Esophagus squamous epithelium (tissue), 5 donors: ENCODE measurements around the gene GRP. TPM values are rescaled to one million over a fixed set of nuclear protein-coding genes. Genes with fewer than 3 reads are reported as not detected.

ENCODE experiments used
- DNase-seq: peaks from one replicate; lab custom pipeline; 2025; lab: John Stamatoyannopoulos, UW
- H3K27ac ChIP-seq, 4 donors: fragments of 200-600 bp; sonication (generic); one replicate each; pipeline ENCODE4 v1.5.1; 2016 to 2019; ENCODE audit warnings: mild to moderate bottlenecking in 1 of 4
- H3K27me3 ChIP-seq, 4 donors: fragments of 200-600 bp; sonication (generic); 1 replicate in 3 of 4; 2 replicates in 1 of 4; pipeline versions ENCODE4 v1.5.1 to v1.6.0; 2017 to 2021; ENCODE audit warnings: antibody characterized with exemption in 1 of 4
- H3K36me3 ChIP-seq, 3 donors: fragments of 200-600 bp; sonication (generic); one replicate each; pipeline ENCODE4 v1.5.1; 2016 to 2019
- H3K4me1 ChIP-seq, 3 donors: fragments of 200-600 bp; sonication (generic); one replicate each; pipeline ENCODE4 v1.5.1; 2017 to 2019
- H3K4me3 ChIP-seq, 4 donors: fragments of 200-600 bp; sonication (generic); 1 replicate in 3 of 4; 2 replicates in 1 of 4; pipeline ENCODE4 v1.5.1; 2016 to 2019; ENCODE audit warnings: mild to moderate bottlenecking in 2 of 4, moderate library complexity in 1 of 4
- H3K9me3 ChIP-seq, 3 donors: fragments of 200-600 bp; sonication (generic); one replicate each; pipeline ENCODE4 v1.5.1; 2016 to 2019
- CTCF ChIP-seq, 6 experiments: fragments of 450-650 bp in 4 of 6; fragments of 200-600 bp in 2 of 6; sonication (generic) in 2 of 6; IDR thresholded peaks; one replicate each; pipeline ENCODE4 v1.5.1; 2016 to 2019; ENCODE audit warnings: antibody characterized with exemption in 6 of 6, mild to moderate bottlenecking in 4 of 6, moderate library complexity in 4 of 6
- POLR2A ChIP-seq, 4 donors: fragments of 450-650 bp; IDR thresholded peaks; one replicate each; pipeline ENCODE4 v1.6.1; 2017; ENCODE audit warnings: antibody characterized with exemption in 4 of 4, mild to moderate bottlenecking in 4 of 4, moderate library complexity in 3 of 4
- WGBS, 2 donors: methylation state at CpG; one replicate each; pipeline ENCODE4 v1.1.5; 2018; 5-methylcytosine and 5-hydroxymethylcytosine counted together
- intact Hi-C: fragments of 100-400 bp; cut with DNase I; formaldehyde crosslinking; loops from one replicate; pipeline ENCODE4 v1.15.0; 2022
- total RNA-seq, 4 donors: library from RNA; depleted of rRNA; stranded (reverse); fragments of >200 nt; gene quantifications; one replicate each; pipeline ENCODE4 v1.1.0, GENCODE V29; 2016
- donor health status: DM: yes; HTN: yes; CAD: no.

Gene GRP
- total RNA-seq, 4 donors from 2014 or later = not detected

GRCh38 chr18:59264121-59264571 lies 44.2 kb downstream of the GRP start:
- intact Hi-C loops = no loop called here
- Histone ChIP-seq H3K27ac (no peak overlapping the region), H3K4me1 (peaks cover 13 to 50% (median 18%) of the 10 kb centered on the region in 3 donors), H3K9me3 (no peaks in the 10 kb centered on the region), H3K27me3 (peaks cover 16 to 40% (median 27%) of the 10 kb centered on the region in 4 donors), H3K4me3 (no peak overlapping the region), H3K36me3 (no peaks in the 10 kb centered on the region)
- TF ChIP-seq POLR2A (IDR thresholded peaks at IDR 0.05) (no peak), CTCF (IDR thresholded peaks at IDR 0.05) (no peak)
- no peak for DNase-seq
- WGBS, 2 donors = 9 to 17% methylated on average over 6 to 11 of the region's 17 CpGs

GRCh38 chr18:59264651-59265245 lies 44.8 kb downstream of the GRP start:
- Histone ChIP-seq H3K4me1 (peaks cover 13 to 56% (median 21%) of the 10 kb centered on the region in 3 donors), H3K36me3 (no peaks in the 10 kb centered on the region), H3K9me3 (no peaks in the 10 kb centered on the region), H3K4me3 (peak overlapping the region in 1 of 4 donors; percentile 51), H3K27me3 (peaks cover 15 to 45% (median 27%) of the 10 kb centered on the region in 4 donors), H3K27ac (no peak overlapping the region)
- intact Hi-C loops = no loop called here
- TF ChIP-seq POLR2A (IDR thresholded peaks at IDR 0.05) (no peak), CTCF (IDR thresholded peaks at IDR 0.05) (no peak)
- no peak for DNase-seq
- WGBS, 2 donors = 15 to 24% methylated on average over 10 to 17 of the region's 41 CpGs

- peaks cover 13 to 57% (median 21%) of the 10 kb centered on the region in 3 donors for H3K4me1 ChIP-seq
- no peaks in the 10 kb centered on the region for H3K9me3 ChIP-seq
- no peaks in the 10 kb centered on the region for H3K36me3 ChIP-seq
- 10 to 11% methylated on average over 6 to 11 of the region's 38 CpGs for WGBS, 2 donors
- TF ChIP-seq POLR2A (IDR thresholded peaks at IDR 0.05) (no peak), CTCF (IDR thresholded peaks at IDR 0.05) (no peak)
- peak overlapping the region in 2 of 4 donors; percentile 33 to 51 for H3K4me3 ChIP-seq
- no peak overlapping the region for H3K27ac ChIP-seq
- DNase-seq = no peak
- H3K27me3 ChIP-seq = peaks cover 8 to 52% (median 30%) of the 10 kb centered on the region in 4 donors
- intact Hi-C loops = no loop called here
These were observed 45.5 kb downstream of the GRP start for GRCh38 chr18:59265246-59265973.

GRCh38 chr18:59265974-59266369 lies 46.0 kb downstream of the GRP start:
- intact Hi-C loops = no loop called here
- no peak overlapping the region for H3K4me3 ChIP-seq
- no peaks in the 10 kb centered on the region for H3K9me3 ChIP-seq
- H3K27ac ChIP-seq = no peak overlapping the region
- H3K27me3 ChIP-seq = peaks cover 3 to 57% (median 33%) of the 10 kb centered on the region in 4 donors
- 19% methylated on average over 10 of the region's 12 CpGs; no CpG with 5 or more reads in 1 of the 2 donors for WGBS, 2 donors
- TF ChIP-seq CTCF (IDR thresholded peaks at IDR 0.05) (no peak), POLR2A (IDR thresholded peaks at IDR 0.05) (no peak)
- peaks cover 13 to 57% (median 21%) of the 10 kb centered on the region in 3 donors for H3K4me1 ChIP-seq
- DNase-seq = no peak
- no peaks in the 10 kb centered on the region for H3K36me3 ChIP-seq

GRCh38 chr18:59266459-59266858 lies 46.5 kb downstream of the GRP start:
- DNase-seq = no peak
- peaks cover 13 to 57% (median 21%) of the 10 kb centered on the region in 3 donors for H3K4me1 ChIP-seq
- H3K36me3 ChIP-seq = no peaks in the 10 kb centered on the region
- TF ChIP-seq POLR2A (IDR thresholded peaks at IDR 0.05) (no peak), CTCF (IDR thresholded peaks at IDR 0.05) (no peak)
- peaks cover 3 to 60% (median 35%) of the 10 kb centered on the region in 4 donors for H3K27me3 ChIP-seq
- no peaks in the 10 kb centered on the region for H3K9me3 ChIP-seq
- H3K27ac ChIP-seq = no peak overlapping the region
- intact Hi-C loops = no loop called here
- no peak overlapping the region for H3K4me3 ChIP-seq
- 9 to 18% methylated on average over 1 of the region's 1 CpG for WGBS, 2 donors
